H1 (cell line): ENCODE results near the gene TCEA3. TPM values are rescaled to one million over a fixed set of nuclear protein-coding genes. Genes with fewer than 3 reads are reported as not detected.

Experiments used
- ASH2L ChIP-seq: fragments of 200-600, 300-600 bp; sonication (generic); IDR thresholded peaks from one replicate; pipeline ENCODE4 v1.7.1; 2017; ENCODE audit warnings: low read length
- CEBPB ChIP-seq: IDR thresholded peaks from 2 replicates; pipeline ENCODE4 v1.6.1; 2012; ENCODE audit warnings: low read depth, low read length
- CHD1 ChIP-seq: IDR thresholded peaks from 2 replicates; pipeline ENCODE4 v1.6.1; 2012; ENCODE audit warnings: low read depth, low read length, improper control_type of control experiment
- CREB1 ChIP-seq: IDR thresholded peaks from 2 replicates; pipeline ENCODE4 v1.6.1; 2012; ENCODE audit warnings: inconsistent platforms
- KDM1A ChIP-seq: fragments of 200-600, 300-600 bp; sonication (generic); IDR thresholded peaks from 2 replicates; pipeline ENCODE4 v1.7.1; 2016; ENCODE audit warnings: mild to moderate bottlenecking, low read length, borderline replicate concordance
- MAFK ChIP-seq: IDR thresholded peaks from 2 replicates; pipeline ENCODE4 v1.6.1; 2012; ENCODE audit warnings: low read depth, mild to moderate bottlenecking, improper control_type of control experiment, low read length
- NRF1 ChIP-seq: IDR thresholded peaks from 2 replicates; pipeline ENCODE4 v1.6.1; 2011; ENCODE audit warnings: mild to moderate bottlenecking, low read depth, low read length, improper control_type of control experiment
- POLR2AphosphoS5 ChIP-seq: IDR thresholded peaks from 2 replicates; pipeline ENCODE4 v1.6.1; 2011; ENCODE audit warnings: low read depth, low read length
- POU5F1 ChIP-seq: IDR thresholded peaks from 2 replicates; pipeline ENCODE4 v1.6.1; 2011; ENCODE audit warnings: low read depth, mild to moderate bottlenecking, low read length, moderate library complexity
- RBBP5 ChIP-seq: IDR thresholded peaks from 2 replicates; pipeline ENCODE4 v1.7.1; 2012; ENCODE audit warnings: low read depth, mild to moderate bottlenecking, inconsistent platforms, low read length, moderate library complexity, borderline replicate concordance
- RNF2 ChIP-seq: fragments of 200-900, 300-1000 bp; sonication (generic); IDR thresholded peaks from 2 replicates; pipeline ENCODE4 v1.7.1; 2016; ENCODE audit warnings: borderline replicate concordance, low read depth, mild to moderate bottlenecking, antibody characterized with exemption, low read length; ENCODE audit not compliant: poor library complexity, severe bottlenecking; ENCODE audit errors: missing control alignments
- RXRA ChIP-seq: IDR thresholded peaks from 2 replicates; pipeline ENCODE4 v1.6.1; 2011; ENCODE audit warnings: low read depth, mild to moderate bottlenecking, low read length, moderate library complexity; ENCODE audit not compliant: insufficient read depth
- SIX5 ChIP-seq: IDR thresholded peaks from 2 replicates; pipeline ENCODE4 v1.6.1; 2011; ENCODE audit warnings: mild to moderate bottlenecking, low read depth, low read length
- SP4 ChIP-seq: IDR thresholded peaks from 2 replicates; pipeline ENCODE4 v1.6.1; 2012; ENCODE audit warnings: low read length, inconsistent platforms
- SRF ChIP-seq: IDR thresholded peaks from 2 replicates; pipeline ENCODE4 v1.6.1; 2011; ENCODE audit warnings: mild to moderate bottlenecking, low read depth, low read length, moderate library complexity
- TBP ChIP-seq: IDR thresholded peaks from 2 replicates; pipeline ENCODE4 v1.6.1; 2011; ENCODE audit warnings: low read depth, low read length, improper control_type of control experiment
- YY1 ChIP-seq: IDR thresholded peaks from 2 replicates; pipeline ENCODE4 v1.6.1; 2011; ENCODE audit warnings: low read depth, mild to moderate bottlenecking, low read length
- polyA plus RNA-seq, 7 experiments: library from polyadenylated mRNA; depleted of rRNA in 3 of 7; stranded (reverse) in 5 of 7; unstranded in 2 of 7; fragments of >200 nt in 5 of 7; fragments of 200-250 nt in 2 of 7; gene quantifications; 1 replicate in 5 of 7; 2 replicates in 1 of 7; 4 replicates in 1 of 7; pipeline versions ENCODE4 v1.2.1 to v1.2.3, GENCODE V29; 2011 to 2013; ENCODE audit warnings: missing spikeins in 2 of 7, mixed read lengths in 2 of 7
- total RNA-seq: library from RNA; stranded (reverse); fragmentation: NEBNext Ultra II Directional; extraction: Animal tissue kit (Norgen Biotek cat#: 25700); gene quantifications from 2 replicates; pipeline ENCODE4 v1.2.1, GENCODE V29; 2021
- TF ChIP-seq, protein P1 (sequence below): IDR thresholded peaks from 2 replicates; pipeline ENCODE4 v1.6.1; 2012; ENCODE audit warnings: inconsistent platforms
- TF ChIP-seq, protein P2 (sequence below): IDR thresholded peaks from 2 replicates; pipeline ENCODE4 v1.6.1; 2011; ENCODE audit warnings: low read depth, mild to moderate bottlenecking, low read length; ENCODE audit not compliant: insufficient read depth
- TF ChIP-seq, protein P3 (sequence below), 3 experiments: IDR thresholded peaks; 1 replicate in 2 of 3; 2 replicates in 1 of 3; pipeline versions ENCODE4 v1.5.1 to v1.6.1; 2011; ENCODE audit warnings: low read length in 3 of 3, mild to moderate bottlenecking in 3 of 3, inconsistent platforms in 2 of 3, low read depth in 1 of 3, moderate library complexity in 1 of 3; ENCODE audit not compliant: insufficient read depth in 1 of 3; ENCODE audit errors: control extremely low read depth in 1 of 3
- TF ChIP-seq, protein P4 (sequence below): IDR thresholded peaks from 2 replicates; pipeline ENCODE4 v1.6.1; 2012; ENCODE audit warnings: inconsistent platforms

The TCEA3 gene
- total and polyA plus RNA-seq, 2 of the 8 experiments (the other 6 are each of a cell fraction or from before 2014, with no cell fraction given): 0.08 TPM; not detected in 1

DNA sequence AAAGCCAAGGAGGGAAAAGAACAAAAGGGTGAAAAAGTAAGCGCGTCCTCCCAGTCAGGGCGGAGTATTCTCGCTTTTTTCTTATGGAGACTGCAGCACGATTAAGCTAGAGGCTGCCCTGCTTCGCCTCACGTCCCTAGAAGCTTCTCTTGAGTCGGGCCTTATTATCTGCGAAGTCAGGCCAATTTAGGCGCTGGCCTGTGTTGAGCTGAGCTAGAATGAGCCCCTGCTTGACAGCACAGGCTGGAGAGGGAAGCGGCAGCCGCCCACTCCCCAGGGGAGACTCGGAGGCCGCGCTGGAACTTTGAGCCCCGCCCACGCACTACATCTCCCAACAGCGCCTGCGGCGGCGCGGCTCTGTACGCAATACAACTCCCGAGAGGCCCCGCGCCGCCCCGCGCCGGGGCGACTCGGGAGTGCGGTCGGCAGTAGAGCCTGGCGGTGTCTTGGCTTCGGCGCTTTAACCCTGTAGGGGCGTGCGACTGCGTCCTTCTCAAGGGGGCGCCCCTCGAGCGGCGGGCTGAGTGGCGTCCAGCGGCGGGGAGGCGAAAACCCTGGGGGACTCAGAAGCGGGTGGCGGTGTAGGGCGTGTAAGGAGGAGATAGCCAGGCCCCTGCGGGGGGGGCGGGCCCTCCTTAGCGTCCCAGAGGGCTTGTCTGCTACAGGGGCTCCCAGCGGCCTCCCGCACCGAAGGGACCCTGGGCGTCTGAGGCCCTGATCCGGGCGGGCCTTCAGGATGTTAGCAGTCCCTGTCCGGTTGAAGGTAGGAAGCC, 55.8 kb downstream of the TCEA3 start (continued):
- TF ChIP-seq, protein P1, sequence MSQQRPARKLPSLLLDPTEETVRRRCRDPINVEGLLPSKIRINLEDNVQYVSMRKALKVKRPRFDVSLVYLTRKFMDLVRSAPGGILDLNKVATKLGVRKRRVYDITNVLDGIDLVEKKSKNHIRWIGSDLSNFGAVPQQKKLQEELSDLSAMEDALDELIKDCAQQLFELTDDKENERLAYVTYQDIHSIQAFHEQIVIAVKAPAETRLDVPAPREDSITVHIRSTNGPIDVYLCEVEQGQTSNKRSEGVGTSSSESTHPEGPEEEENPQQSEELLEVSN: peak; percentile 37
- TF ChIP-seq NRF1 (no peak), POLR2AphosphoS5 (no peak), SP4 (no peak), YY1 (no peak), CHD1 (no peak), RNF2 (no peak), MAFK (no peak), RBBP5 (no peak), SIX5 (peak; percentile 88), ASH2L (no peak), CEBPB (peak; percentile 72; the same call in 1 of the 2 replicates), POU5F1 (no peak), SRF (no peak; the same call in 1 of the 2 replicates), KDM1A (no peak), RXRA (no peak), CREB1 (peak; percentile 94), TBP (no peak; the same call in 1 of the 2 replicates)
- TF ChIP-seq, protein P2, sequence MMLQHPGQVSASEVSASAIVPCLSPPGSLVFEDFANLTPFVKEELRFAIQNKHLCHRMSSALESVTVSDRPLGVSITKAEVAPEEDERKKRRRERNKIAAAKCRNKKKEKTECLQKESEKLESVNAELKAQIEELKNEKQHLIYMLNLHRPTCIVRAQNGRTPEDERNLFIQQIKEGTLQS: peak; percentile 84
- TF ChIP-seq, protein P3, sequence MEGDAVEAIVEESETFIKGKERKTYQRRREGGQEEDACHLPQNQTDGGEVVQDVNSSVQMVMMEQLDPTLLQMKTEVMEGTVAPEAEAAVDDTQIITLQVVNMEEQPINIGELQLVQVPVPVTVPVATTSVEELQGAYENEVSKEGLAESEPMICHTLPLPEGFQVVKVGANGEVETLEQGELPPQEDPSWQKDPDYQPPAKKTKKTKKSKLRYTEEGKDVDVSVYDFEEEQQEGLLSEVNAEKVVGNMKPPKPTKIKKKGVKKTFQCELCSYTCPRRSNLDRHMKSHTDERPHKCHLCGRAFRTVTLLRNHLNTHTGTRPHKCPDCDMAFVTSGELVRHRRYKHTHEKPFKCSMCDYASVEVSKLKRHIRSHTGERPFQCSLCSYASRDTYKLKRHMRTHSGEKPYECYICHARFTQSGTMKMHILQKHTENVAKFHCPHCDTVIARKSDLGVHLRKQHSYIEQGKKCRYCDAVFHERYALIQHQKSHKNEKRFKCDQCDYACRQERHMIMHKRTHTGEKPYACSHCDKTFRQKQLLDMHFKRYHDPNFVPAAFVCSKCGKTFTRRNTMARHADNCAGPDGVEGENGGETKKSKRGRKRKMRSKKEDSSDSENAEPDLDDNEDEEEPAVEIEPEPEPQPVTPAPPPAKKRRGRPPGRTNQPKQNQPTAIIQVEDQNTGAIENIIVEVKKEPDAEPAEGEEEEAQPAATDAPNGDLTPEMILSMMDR (IDR thresholded peaks at IDR 0.05; ENCODE audit: control extremely low read depth in 1 of 3, insufficient read depth in 1 of 3, low read depth in 1 of 3, low read length in 3 of 3): peak; percentile 23 to 39 (median 29); a peak in 3 of 4 replicates
- TF ChIP-seq, protein P4, sequence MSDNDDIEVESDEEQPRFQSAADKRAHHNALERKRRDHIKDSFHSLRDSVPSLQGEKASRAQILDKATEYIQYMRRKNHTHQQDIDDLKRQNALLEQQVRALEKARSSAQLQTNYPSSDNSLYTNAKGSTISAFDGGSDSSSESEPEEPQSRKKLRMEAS: peak; percentile 6; the same call in 1 of the 2 replicates
